Measurements from ENCODE around the gene ZNF574.
"Not testable (repeated sequence)": the region's sequence is repeated elsewhere in the genome, so short reads cannot be mapped to it uniquely, and the experiment has no call there.

Gene ZNF574

DNA sequence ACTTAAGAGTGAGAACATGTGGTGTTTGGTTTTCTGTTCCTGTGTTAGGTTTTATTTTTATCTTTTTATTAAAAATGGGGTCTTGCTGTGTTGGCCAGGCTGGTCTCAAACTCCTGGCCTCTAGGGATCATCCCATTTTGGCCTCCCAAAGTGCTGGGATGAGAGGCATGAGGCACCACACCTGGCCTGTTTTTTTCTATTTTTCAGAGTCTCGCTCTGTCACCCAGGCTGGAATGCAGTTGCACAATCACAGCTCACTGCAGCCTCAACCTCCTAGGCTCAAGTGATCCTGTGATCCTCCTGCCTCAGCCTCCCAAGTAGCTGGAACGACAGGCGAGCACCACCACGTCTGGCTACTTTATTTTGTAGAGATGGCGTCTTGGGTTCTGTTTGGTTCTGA lies 7.6 kb downstream of the ZNF574 start:
- no peak for DNase-seq

DNA sequence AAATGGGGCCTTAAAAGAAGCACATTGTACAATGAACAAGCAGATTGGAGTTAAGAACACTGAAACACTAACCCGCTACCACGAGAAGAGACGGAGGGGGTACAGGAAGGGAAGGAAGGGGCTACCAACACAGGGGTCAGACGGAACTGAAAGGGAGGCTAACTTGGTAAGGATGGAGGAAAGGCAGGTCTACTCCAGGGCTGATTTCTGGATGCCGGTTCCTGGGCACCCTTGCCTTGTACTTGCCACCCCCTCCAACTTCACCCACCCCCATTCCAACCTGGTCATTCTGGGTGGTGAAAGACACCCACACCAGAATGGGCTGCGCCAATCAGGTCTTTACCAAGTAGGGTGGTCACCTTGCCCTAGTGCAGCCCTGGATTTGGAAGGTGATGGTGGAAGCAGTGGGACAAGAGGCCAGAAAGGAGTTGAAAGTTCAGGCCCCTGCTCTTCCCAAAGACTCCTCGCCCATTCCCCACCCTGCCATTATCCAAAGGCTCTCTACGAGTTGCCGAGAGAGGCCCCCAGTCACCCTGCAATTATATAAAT lies 10.3 kb downstream of the ZNF574 start:
- no peak for DNase-seq

GRCh38 chr19:42086770-42087550 lies 11.0 kb downstream of the ZNF574 start:
- DNase-seq, result no peak

GRCh38 chr19:42088471-42089190 lies 12.7 kb downstream of the ZNF574 start:
- no peak for DNase-seq

- no peak for DNase-seq
Measured at GRCh38 chr19:42089191-42089750, 13.3 kb downstream of the ZNF574 start.

- DNase-seq, result no peak
Measured at GRCh38 chr19:42089772-42090171, 13.8 kb downstream of the ZNF574 start.

GRCh38 chr19:42090672-42091071 lies 14.7 kb downstream of the ZNF574 start:
- no peak for DNase-seq

GRCh38 chr19:42091300-42091699 lies 15.3 kb downstream of the ZNF574 start:
- no peak for DNase-seq

GRCh38 chr19:42091742-42092141 lies 15.8 kb downstream of the ZNF574 start:
- peak; percentile 22 for DNase-seq

DNA sequence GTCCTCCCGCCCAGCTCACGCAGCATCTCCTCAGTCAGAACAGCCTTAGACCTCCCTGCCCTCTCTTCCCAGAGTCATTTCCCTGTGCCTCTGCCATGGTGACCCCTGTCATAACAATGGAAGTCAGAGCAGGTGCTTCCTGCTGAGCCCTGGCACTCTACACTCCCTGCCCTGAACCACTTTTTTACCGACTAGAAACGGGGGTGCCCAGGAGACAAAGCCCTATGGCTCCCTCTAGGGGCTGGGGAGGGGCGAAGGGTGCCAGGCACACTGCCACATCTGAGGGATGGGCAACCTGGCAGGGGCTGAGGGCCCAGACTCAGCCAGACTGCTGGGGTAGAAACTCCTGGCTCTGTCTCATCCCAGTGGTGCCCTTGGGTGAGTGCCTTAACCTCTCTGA lies 16.4 kb downstream of the ZNF574 start:
- peak; percentile 80 for DNase-seq

- DNase-seq, result no peak
Measured at GRCh38 chr19:42093505-42093904, 17.5 kb downstream of the ZNF574 start.

GRCh38 chr19:42093926-42094325 lies 18.0 kb downstream of the ZNF574 start:
- DNase-seq, result no peak

DNA sequence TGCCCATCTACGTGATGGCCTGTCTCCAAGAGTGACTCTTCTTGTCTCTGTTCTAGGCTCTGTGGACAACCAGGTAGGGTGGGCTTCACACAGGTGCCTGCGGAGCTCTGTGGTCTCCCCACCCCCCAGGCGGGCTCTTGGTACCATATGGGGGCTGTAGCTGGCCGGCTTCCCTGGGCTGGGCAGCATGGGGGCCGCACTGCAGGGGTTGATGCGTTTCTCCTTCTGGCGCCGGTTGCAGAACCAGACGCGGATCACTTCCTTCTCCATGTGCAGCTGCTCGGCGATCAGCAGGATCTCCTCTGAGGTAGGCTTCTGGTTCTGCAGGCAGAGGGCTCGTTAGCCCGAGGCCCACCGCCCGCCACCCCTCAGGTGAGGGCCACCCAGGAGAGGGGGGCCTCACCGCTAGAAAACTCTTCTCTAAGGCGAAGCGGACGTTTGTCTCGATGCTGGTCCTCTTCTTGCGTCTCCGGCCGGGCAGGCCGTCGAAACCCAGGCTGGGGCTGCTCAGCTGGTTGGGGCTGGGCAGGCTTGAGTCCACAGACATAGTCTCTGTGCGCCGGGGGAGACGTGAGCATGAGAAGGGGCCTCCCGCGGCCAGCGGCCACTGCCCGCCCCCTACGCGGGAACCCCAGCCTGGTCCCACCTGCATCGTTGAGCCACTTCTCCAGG lies 19.3 kb downstream of the ZNF574 start:
- no peak for DNase-seq

GRCh38 chr19:42095814-42096230 lies 19.9 kb downstream of the ZNF574 start:
- DNase-seq, result no peak

DNA sequence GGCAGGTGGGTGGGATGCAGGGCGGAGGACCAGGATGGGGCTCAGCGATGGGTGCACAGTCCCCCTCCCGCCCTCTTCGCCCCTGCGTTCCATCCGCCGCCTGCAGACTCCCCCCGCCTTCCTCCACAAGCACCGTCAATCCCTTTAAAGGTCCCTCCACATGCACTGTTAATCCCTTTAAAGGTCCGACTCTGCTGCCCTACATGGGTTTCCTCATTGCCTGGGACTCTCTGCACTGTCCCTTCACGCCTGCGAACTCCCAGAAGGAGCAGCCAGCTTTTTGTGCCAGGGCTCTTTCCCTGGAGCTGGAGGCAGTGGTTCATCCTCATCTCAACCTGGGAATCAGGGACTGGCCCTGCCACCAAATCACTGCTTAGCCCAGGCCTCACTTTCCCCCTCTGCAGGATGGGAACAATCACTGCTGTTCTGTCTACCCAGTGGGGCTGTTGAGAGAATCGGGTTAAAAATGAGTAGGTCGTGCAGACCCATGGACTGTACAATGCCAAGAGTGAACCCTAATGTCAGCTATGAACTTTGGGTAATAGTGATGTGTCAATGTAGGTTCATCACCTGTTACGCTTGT lies 20.4 kb downstream of the ZNF574 start:
- no peak for DNase-seq

DNA sequence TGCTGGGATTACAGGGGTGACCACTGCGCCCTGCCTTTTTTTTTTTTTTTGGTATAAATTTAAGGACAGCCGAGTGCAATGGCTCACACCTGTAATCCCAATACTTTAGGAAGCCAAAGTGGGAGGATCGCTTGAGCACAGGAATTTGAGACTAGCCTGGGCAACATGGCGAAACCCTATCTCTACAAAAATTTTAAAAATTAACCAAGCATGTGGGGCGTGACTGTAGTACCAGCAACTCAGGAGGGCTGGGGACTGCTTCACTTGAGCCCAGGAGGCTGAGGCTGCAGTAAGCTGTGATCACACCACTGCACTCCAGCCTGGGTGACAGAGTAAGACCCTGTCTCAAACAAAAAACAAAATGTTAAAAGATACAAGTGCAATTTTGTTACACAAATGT lies 21.5 kb downstream of the ZNF574 start:
- DNase-seq, result no peak

DNA sequence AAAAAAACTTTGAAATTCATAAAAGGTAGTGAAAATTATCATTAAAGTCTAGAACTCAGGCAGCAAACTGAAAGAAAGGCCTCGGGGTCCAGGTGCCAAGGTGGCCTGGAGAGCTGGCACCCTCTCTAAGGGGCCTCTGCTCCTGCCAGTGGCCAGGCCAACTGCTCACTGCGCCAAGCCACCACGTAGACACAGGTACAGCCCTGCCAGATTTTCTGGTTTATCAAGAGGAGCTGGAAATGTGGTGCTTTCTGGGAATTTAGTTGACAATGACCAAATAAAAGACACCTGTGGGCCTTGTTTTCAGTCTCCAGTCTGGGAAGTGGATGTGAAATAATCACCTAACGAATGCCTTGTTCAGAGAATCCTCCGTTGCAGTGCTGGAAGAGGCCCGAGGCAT lies 22.8 kb downstream of the ZNF574 start:
- no peak for DNase-seq

GRCh38 chr19:42099336-42099925 lies 23.5 kb downstream of the ZNF574 start:
- no peak for DNase-seq

DNA sequence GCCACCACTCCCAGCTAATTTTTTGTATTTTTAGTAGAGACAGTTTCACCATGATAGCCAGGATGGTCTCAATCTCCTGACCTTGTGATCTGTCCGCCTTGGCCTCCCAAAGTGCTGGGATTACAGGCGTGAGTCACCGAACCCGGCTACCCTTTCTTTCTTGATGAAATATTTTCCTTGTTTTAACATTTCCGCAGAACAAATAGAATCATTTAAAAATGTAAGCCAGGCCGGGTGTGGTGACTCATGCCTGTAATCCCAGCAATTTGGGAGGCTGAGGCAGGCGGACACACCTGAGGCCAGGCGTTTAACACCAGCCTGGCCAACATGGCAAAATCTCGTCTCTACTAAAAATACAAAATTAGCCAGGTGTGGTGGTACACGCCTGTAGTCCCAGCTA lies 24.3 kb downstream of the ZNF574 start:
- not testable (repeated sequence) for DNase-seq

DNA sequence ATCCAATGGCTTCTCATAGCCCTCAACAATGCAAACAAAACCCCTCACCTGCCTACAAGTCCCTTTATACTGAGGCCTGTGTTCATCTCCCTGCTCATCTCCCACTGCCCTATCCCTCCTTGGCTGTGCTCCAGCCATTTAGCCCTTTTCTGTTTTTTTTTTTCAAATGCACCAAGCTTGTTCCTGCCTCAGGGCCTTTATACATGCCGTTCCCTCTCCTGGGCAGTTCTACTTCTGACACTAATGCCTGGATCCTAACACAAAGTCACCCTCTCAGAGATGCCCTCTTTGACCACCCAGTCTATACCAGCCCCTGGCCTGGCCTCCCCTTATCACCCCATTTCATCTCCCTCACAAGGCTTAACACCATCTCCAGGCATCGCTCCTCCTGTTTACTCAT lies 26.9 kb downstream of the ZNF574 start:
- no peak for DNase-seq

DNA sequence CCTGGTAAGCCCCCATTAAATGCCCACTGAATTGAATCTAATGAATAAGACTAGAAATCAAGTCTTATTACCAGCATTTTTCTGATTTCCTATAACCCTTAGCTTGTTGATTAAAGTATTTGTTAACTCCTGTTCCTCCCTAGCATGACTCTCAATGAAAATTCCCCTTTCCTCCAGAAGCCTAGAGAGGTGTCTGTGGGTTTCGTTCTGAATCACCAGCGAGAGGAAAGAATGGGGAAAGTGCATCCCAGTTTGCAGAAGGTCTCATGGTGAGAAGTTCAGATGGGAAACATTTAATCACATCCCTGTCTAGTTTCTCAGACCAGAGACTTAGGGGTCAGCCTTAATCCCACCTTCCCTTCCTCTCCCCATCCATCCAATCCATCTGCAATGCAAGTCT lies 29.4 kb downstream of the ZNF574 start:
- no peak for DNase-seq

All from NCI-H1436 (cell line).